ENCODE measurements around the gene EZR.

Gene EZR

DNA sequence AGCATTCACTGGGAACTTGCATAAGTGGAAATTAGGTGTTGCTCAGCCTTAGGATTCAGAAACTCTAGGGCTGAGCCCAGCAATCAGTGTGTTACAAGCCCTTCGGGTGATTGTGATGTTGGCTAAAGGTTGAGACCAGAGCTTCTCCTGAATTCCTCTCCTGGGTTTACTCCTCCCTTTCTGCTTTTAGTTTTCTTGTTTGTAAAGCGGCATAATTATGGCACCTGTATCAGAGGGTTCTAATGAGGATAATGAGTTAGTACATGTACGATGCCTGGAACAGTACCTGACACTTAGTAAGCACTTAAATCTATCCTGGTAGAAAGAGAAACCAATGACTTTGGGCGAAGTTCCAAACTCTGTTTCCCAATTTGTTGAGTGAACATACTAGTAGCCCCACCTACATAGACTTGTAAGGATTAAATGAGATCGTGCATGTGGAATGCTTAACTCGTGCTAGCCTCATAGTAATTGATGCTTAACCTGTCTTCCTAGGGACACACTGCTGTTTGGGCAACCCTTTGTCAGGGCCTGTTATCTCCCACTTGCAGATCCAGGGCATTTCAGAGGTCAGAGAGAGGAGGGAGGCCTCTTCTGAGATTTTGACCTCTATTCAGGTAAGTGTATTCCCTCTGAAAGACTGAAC lies 932 bp upstream of the EZR start:
- Histone ChIP-seq H3K9ac (ENCODE audit: low read depth, low read length, poor library complexity) (no peak overlapping the region), H4K91ac (ENCODE audit: low read depth, low read length, poor library complexity) (no peak overlapping the region), H3K23ac (ENCODE audit: low read depth, low read length, poor library complexity) (no peak overlapping the region), H3K14ac (ENCODE audit: low read length) (no peak overlapping the region), H3K27ac (replicated peaks; ENCODE audit: low read length) (no peak overlapping the region), H3K79me1 (ENCODE audit: low read depth, low read length) (peaks cover 2% of the 10 kb centered on the region), H3K9me3 (replicated peaks in 1 of 2; ENCODE audit: control insufficient read depth in 2 of 2, insufficient read depth in 1 of 2, low read depth in 1 of 2, low read length in 2 of 2) (no peaks in the 10 kb centered on the region), H2BK15ac (ENCODE audit: low read length) (no peak overlapping the region), H2AFZ (ENCODE audit: low read length) (peak overlapping the region; percentile 97), H3K4me2 (ENCODE audit: insufficient read depth, low read length, poor library complexity, severe bottlenecking) (no peak overlapping the region), H3K27me3 (ENCODE audit: control insufficient read depth in 3 of 3, insufficient read depth in 3 of 3, low read depth in 1 of 3, low read length in 3 of 3) (no peaks in the 10 kb centered on the region), H2BK120ac (ENCODE audit: low read depth, low read length) (no peak overlapping the region), H3K4ac (ENCODE audit: low read length) (no peak overlapping the region), H2BK5ac (ENCODE audit: low read length) (no peak overlapping the region), H3K18ac (ENCODE audit: low read length) (no peak overlapping the region), H3K4me1 (ENCODE audit: control insufficient read depth in 2 of 2, insufficient read depth in 1 of 2, low read depth in 1 of 2, low read length in 2 of 2) (peaks cover 3 to 16% of the 10 kb centered on the region in 2 donors), H2AK5ac (ENCODE audit: low read depth, low read length) (no peak overlapping the region), H3K36me3 (replicated peaks in 1 of 2; ENCODE audit: control insufficient read depth in 2 of 2, insufficient read depth in 2 of 2, low read length in 2 of 2) (peaks cover 0 to 14% of the 10 kb centered on the region in 2 donors), H2BK12ac (ENCODE audit: low read length) (no peak overlapping the region), H4K8ac (ENCODE audit: low read depth, low read length) (no peak overlapping the region), H3K4me3 (ENCODE audit: low read length in 2 of 2) (no peak overlapping the region)
- no peak for DNase-seq (ENCODE audit: low spot score)
- no CpG with 5 or more reads among the region's 6 CpGs for WGBS, 2 donors (ENCODE audit: extremely low coverage in 2 of 2, insufficient read length in 2 of 2, insufficient replicate concordance in 1 of 2)

GRCh38 chr6:158818581-158819212 lies 471 bp downstream of the EZR start:
- peaks cover 7 to 20% of the 10 kb centered on the region in 2 donors for H3K4me1 ChIP-seq (ENCODE audit: control insufficient read depth in 2 of 2, insufficient read depth in 1 of 2, low read depth in 1 of 2, low read length in 2 of 2)
- DNase-seq (ENCODE audit: low spot score): peak; percentile 56
- H4K91ac ChIP-seq (ENCODE audit: low read depth, low read length, poor library complexity): no peak overlapping the region
- H2BK5ac ChIP-seq (ENCODE audit: low read length): peak overlapping the region; percentile 53
- peak overlapping the region; percentile 97 for H2AFZ ChIP-seq (ENCODE audit: low read length)
- H3K9me3 ChIP-seq (replicated peaks in 1 of 2; ENCODE audit: control insufficient read depth in 2 of 2, insufficient read depth in 1 of 2, low read depth in 1 of 2, low read length in 2 of 2): no peaks in the 10 kb centered on the region
- H3K23ac ChIP-seq (ENCODE audit: low read depth, low read length, poor library complexity): peak overlapping the region; percentile 85
- no peak overlapping the region for H4K8ac ChIP-seq (ENCODE audit: low read depth, low read length)
- WGBS, 2 donors (ENCODE audit: extremely low coverage in 2 of 2, insufficient read length in 2 of 2, insufficient replicate concordance in 1 of 2): no CpG with 5 or more reads among the region's 63 CpGs
- H3K27ac ChIP-seq (replicated peaks; ENCODE audit: low read length): peak overlapping the region; percentile 61
- H2BK15ac ChIP-seq (ENCODE audit: low read length): peak overlapping the region; percentile 37
- peaks cover 6% of the 10 kb centered on the region for H3K79me1 ChIP-seq (ENCODE audit: low read depth, low read length)
- H3K4me3 ChIP-seq (ENCODE audit: low read length in 2 of 2): peak overlapping the region; percentile 84 to 95
- no peaks in the 10 kb centered on the region for H3K27me3 ChIP-seq (ENCODE audit: control insufficient read depth in 3 of 3, insufficient read depth in 3 of 3, low read depth in 1 of 3, low read length in 3 of 3)
- H2BK12ac ChIP-seq (ENCODE audit: low read length): no peak overlapping the region
- H2AK5ac ChIP-seq (ENCODE audit: low read depth, low read length): no peak overlapping the region
- peak overlapping the region; percentile 67 for H3K4me2 ChIP-seq (ENCODE audit: insufficient read depth, low read length, poor library complexity, severe bottlenecking)
- peaks cover 4 to 27% of the 10 kb centered on the region in 2 donors for H3K36me3 ChIP-seq (replicated peaks in 1 of 2; ENCODE audit: control insufficient read depth in 2 of 2, insufficient read depth in 2 of 2, low read length in 2 of 2)
- no peak overlapping the region for H2BK120ac ChIP-seq (ENCODE audit: low read depth, low read length)
- H3K14ac ChIP-seq (ENCODE audit: low read length): peak overlapping the region; percentile 82
- H3K18ac ChIP-seq (ENCODE audit: low read length): peak overlapping the region; percentile 93
- no peak overlapping the region for H3K4ac ChIP-seq (ENCODE audit: low read length)
- H3K9ac ChIP-seq (ENCODE audit: low read depth, low read length, poor library complexity): peak overlapping the region; percentile 81

DNA sequence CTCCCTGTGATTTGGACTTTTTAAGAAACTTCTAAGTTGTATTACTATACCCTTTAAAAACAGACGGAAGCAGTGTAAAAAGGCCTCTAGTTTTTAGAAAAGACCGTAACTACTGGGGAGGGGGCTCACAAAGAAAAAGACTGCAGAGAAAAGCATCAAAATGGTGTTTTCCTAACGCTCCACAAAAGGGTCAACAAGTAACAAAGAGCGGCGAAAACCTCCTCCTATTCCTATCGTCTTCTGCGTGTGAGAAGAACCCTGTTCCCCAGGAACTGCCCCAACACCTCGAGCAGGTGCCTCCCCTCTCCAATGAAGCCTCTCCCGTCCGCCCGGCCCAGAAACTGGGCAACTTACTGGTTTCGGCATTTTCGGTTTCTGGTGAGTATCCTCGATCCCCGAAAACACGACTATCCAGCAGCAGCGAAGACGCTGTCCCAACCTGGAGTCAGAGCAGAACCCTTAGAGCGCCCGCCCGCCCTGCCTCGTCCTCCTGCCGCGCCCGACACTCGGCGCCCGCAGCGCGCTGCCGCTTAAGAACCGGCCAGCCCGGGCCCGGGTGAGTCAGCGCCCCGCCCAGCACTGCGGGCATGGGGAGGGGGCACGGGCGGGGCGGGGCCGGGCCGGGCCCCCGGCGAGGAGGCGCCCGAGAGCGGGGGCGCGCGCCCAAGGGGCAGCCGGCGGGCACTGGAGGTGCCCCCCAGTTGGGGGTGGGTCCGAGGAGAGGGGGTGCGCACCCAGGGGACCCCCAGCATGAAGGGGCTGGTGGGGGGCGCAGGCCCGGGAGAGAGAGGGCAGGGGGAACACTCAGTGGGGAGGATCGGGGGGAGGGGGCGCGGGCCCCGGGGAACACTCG lies 1.2 kb downstream of the EZR start:
- H3K4me3 ChIP-seq (ENCODE audit: low read length in 2 of 2): peak overlapping the region; percentile 84 to 95
- no peak overlapping the region for H4K91ac ChIP-seq (ENCODE audit: low read depth, low read length, poor library complexity)
- H3K9me3 ChIP-seq (replicated peaks in 1 of 2; ENCODE audit: control insufficient read depth in 2 of 2, insufficient read depth in 1 of 2, low read depth in 1 of 2, low read length in 2 of 2): peaks cover 0 to 1% of the 10 kb centered on the region in 2 donors
- DNase-seq (ENCODE audit: low spot score): peak; percentile 71
- peak overlapping the region; percentile 93 for H3K18ac ChIP-seq (ENCODE audit: low read length)
- H3K79me1 ChIP-seq (ENCODE audit: low read depth, low read length): peaks cover 10% of the 10 kb centered on the region
- no peak overlapping the region for H3K14ac ChIP-seq (ENCODE audit: low read length)
- no peak overlapping the region for H3K27ac ChIP-seq (replicated peaks; ENCODE audit: low read length)
- H2BK15ac ChIP-seq (ENCODE audit: low read length): peak overlapping the region; percentile 37
- no peaks in the 10 kb centered on the region for H3K27me3 ChIP-seq (ENCODE audit: control insufficient read depth in 3 of 3, insufficient read depth in 3 of 3, low read depth in 1 of 3, low read length in 3 of 3)
- H3K36me3 ChIP-seq (replicated peaks in 1 of 2; ENCODE audit: control insufficient read depth in 2 of 2, insufficient read depth in 2 of 2, low read length in 2 of 2): peaks cover 8 to 34% of the 10 kb centered on the region in 2 donors
- peak overlapping the region; percentile 25 for H3K23ac ChIP-seq (ENCODE audit: low read depth, low read length, poor library complexity)
- peak overlapping the region; percentile 53 for H2BK5ac ChIP-seq (ENCODE audit: low read length)
- no peak overlapping the region for H2AK5ac ChIP-seq (ENCODE audit: low read depth, low read length)
- WGBS, 2 donors (ENCODE audit: extremely low coverage in 2 of 2, insufficient read length in 2 of 2, insufficient replicate concordance in 1 of 2): no CpG with 5 or more reads among the region's 61 CpGs
- H2AFZ ChIP-seq (ENCODE audit: low read length): peak overlapping the region; percentile 92
- peak overlapping the region; percentile 93 for H3K4me2 ChIP-seq (ENCODE audit: insufficient read depth, low read length, poor library complexity, severe bottlenecking)
- H4K8ac ChIP-seq (ENCODE audit: low read depth, low read length): no peak overlapping the region
- H3K9ac ChIP-seq (ENCODE audit: low read depth, low read length, poor library complexity): peak overlapping the region; percentile 64
- H2BK120ac ChIP-seq (ENCODE audit: low read depth, low read length): no peak overlapping the region
- no peak overlapping the region for H2BK12ac ChIP-seq (ENCODE audit: low read length)
- H3K4ac ChIP-seq (ENCODE audit: low read length): no peak overlapping the region
- peaks cover 7 to 20% of the 10 kb centered on the region in 2 donors for H3K4me1 ChIP-seq (ENCODE audit: control insufficient read depth in 2 of 2, insufficient read depth in 1 of 2, low read depth in 1 of 2, low read length in 2 of 2)

Measured in neuronal stem cell (in vitro differentiated cells).